Lung (tissue), 12 donors: ENCODE results near the gene TRAF3IP3. TPM values are rescaled to one million over a fixed set of nuclear protein-coding genes. Genes with fewer than 3 reads are reported as not detected.

Experiments
- ATAC-seq: fragments of 200-7000 bp; cut with Tn5 transposase; one replicate; pipeline ENCODE4 v1.9.1; 2020; ENCODE audit warnings: moderate number of reproducible peaks; ENCODE audit not compliant: insufficient read depth, low FRiP score
- DNase-seq, 3 donors: peaks; one replicate each; pipeline ENCODE4 v3.0.0-alpha.2; 2013 to 2017
- H3K27ac ChIP-seq, 2 donors: one replicate each; pipeline ENCODE4 v1.5.1; 2013; ENCODE audit warnings: mild to moderate bottlenecking in 2 of 2, moderate library complexity in 2 of 2, control low read depth in 1 of 2, inconsistent platforms in 1 of 2, low read depth in 1 of 2, low read length in 1 of 2
- H3K27me3 ChIP-seq, 3 donors: one replicate each; pipeline ENCODE4 v1.5.1; 2013; ENCODE audit warnings: low read length in 2 of 3; ENCODE audit not compliant: control insufficient read depth in 3 of 3, insufficient read depth in 3 of 3
- H3K36me3 ChIP-seq, 4 donors: one replicate each; pipeline ENCODE4 v1.5.1; 2013; ENCODE audit warnings: low read length in 4 of 4, mild to moderate bottlenecking in 1 of 4, moderate library complexity in 1 of 4; ENCODE audit not compliant: control insufficient read depth in 4 of 4, insufficient read depth in 4 of 4
- H3K4me1 ChIP-seq, 5 donors: one replicate each; pipeline ENCODE4 v1.5.1; 2013; ENCODE audit warnings: low read length in 5 of 5, mild to moderate bottlenecking in 2 of 5, moderate library complexity in 1 of 5; ENCODE audit not compliant: control insufficient read depth in 5 of 5, insufficient read depth in 5 of 5
- H3K4me3 ChIP-seq: one replicate; pipeline ENCODE4 v1.5.1; 2013; ENCODE audit warnings: mild to moderate bottlenecking, control low read depth, moderate library complexity
- H3K9ac ChIP-seq, 2 donors: one replicate each; pipeline ENCODE4 v1.5.1; 2013; ENCODE audit warnings: low read length in 2 of 2, control low read depth in 1 of 2; ENCODE audit not compliant: insufficient read depth in 1 of 2
- H3K9me3 ChIP-seq, 4 donors: one replicate each; pipeline ENCODE4 v1.5.1; 2013; ENCODE audit warnings: low read length in 3 of 4, mild to moderate bottlenecking in 1 of 4, moderate library complexity in 1 of 4; ENCODE audit not compliant: control insufficient read depth in 4 of 4, insufficient read depth in 3 of 4
- CTCF ChIP-seq: IDR thresholded peaks from 2 replicates; pipeline ENCODE4 v1.5.1; 2012; ENCODE audit warnings: mild to moderate bottlenecking; ENCODE audit errors: control extremely low read depth, extremely low read depth
- WGBS, 2 donors: extraction: QIAGEN DNeasy Blood & Tissue Kit; methylation state at CpG; one replicate each; pipeline ENCODE4 v1.1.7; 2013; 5-methylcytosine and 5-hydroxymethylcytosine counted together
- polyA plus RNA-seq, 2 donors: library from polyadenylated mRNA; stranded (reverse); fragments of 200-250 nt; gene quantifications; one replicate each; pipeline ENCODE4 v1.2.1, GENCODE V29; 2013
- total RNA-seq, 2 donors: library from RNA; depleted of rRNA in 1 of 2; stranded (reverse); fragments of >200 nt in 1 of 2; gene quantifications; one replicate each; pipeline ENCODE4 v1.2.1, GENCODE V29; 2014 to 2021
- donor health status: control.
- donor health status: control.
- donor health status: Bipolar disorder and iron deficiency.
- donor health status: healthy.
- donor health status: DM: yes; HTN: yes; CAD: no.

TRAF3IP3 gene
- total and polyA plus RNA-seq, 4 donors, result 6.0 to 15.7 (median 7.6) TPM

DNA sequence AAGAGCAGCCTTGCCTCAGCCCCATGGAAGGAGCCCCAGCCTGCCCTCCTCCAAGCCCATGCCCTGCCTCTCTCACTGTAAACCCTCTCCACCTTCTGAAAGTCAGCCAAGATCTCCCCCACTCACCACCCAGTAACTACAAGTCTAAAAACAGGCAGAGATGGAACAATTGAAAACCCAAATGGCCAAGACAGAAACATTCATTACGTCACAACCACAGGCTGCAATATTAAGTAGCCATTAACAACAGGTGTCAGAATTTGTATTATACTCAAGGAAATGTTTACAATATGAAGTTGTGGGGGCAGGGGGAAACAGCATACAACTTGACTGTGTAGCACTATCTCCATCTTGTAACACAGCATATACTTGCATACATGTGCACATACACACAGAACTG, 47.7 kb downstream of the TRAF3IP3 start:
- no peak overlapping the region for H3K27ac ChIP-seq
- 70 to 85% methylated on average over 1 of the region's 1 CpG for WGBS, 2 donors
- ATAC-seq (no peak), DNase-seq (no peak)
- H3K9me3 ChIP-seq, result no peaks in the 10 kb centered on the region
- TF ChIP-seq CTCF, result no peak
- peaks cover 0 to 19% (median 0%) of the 10 kb centered on the region in 5 donors for H3K4me1 ChIP-seq
- no peak overlapping the region for H3K4me3 ChIP-seq
- peaks cover 2 to 9% (median 2%) of the 10 kb centered on the region in 3 donors for H3K27me3 ChIP-seq
- no peak overlapping the region for H3K9ac ChIP-seq
- no peaks in the 10 kb centered on the region for H3K36me3 ChIP-seq

DNA sequence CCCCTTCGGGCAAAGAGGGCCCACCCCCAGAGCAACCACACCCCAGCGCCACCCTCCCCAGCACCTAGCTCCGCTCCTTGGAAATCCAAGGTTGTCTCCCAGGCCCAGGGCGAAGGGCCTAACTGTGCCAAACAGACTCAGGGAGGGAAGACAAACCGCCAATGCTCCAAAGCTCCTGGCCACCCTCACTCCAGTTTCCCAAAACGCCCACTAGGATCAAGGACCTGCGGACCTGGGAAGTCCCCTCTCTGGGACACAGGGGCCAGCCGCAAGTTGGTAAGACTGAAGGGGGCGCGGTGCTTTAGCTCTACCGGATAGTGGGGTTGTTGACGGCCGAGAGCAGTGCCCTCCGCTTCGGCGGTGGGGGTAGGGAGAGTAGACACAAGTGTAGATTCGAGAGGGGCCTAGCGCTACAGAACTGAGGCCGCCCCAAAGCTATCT, 49.5 kb downstream of the TRAF3IP3 start:
- H3K4me3 ChIP-seq, result peak overlapping the region; percentile 41
- 37 to 52% methylated on average over 19 of the region's 19 CpGs for WGBS, 2 donors
- no peaks in the 10 kb centered on the region for H3K9me3 ChIP-seq
- H3K27me3 ChIP-seq, result peaks cover 0 to 6% (median 2%) of the 10 kb centered on the region in 3 donors
- H3K4me1 ChIP-seq, result peaks cover 0 to 19% (median 0%) of the 10 kb centered on the region in 5 donors
- TF ChIP-seq CTCF, result no peak
- DNase-seq (peak; percentile 17 to 36 (median 34)), ATAC-seq (no peak)
- no peaks in the 10 kb centered on the region for H3K36me3 ChIP-seq
- peak overlapping the region; percentile 26 to 74 for H3K9ac ChIP-seq
- H3K27ac ChIP-seq, result peak overlapping the region in 1 of 2 donors; percentile 88

DNA sequence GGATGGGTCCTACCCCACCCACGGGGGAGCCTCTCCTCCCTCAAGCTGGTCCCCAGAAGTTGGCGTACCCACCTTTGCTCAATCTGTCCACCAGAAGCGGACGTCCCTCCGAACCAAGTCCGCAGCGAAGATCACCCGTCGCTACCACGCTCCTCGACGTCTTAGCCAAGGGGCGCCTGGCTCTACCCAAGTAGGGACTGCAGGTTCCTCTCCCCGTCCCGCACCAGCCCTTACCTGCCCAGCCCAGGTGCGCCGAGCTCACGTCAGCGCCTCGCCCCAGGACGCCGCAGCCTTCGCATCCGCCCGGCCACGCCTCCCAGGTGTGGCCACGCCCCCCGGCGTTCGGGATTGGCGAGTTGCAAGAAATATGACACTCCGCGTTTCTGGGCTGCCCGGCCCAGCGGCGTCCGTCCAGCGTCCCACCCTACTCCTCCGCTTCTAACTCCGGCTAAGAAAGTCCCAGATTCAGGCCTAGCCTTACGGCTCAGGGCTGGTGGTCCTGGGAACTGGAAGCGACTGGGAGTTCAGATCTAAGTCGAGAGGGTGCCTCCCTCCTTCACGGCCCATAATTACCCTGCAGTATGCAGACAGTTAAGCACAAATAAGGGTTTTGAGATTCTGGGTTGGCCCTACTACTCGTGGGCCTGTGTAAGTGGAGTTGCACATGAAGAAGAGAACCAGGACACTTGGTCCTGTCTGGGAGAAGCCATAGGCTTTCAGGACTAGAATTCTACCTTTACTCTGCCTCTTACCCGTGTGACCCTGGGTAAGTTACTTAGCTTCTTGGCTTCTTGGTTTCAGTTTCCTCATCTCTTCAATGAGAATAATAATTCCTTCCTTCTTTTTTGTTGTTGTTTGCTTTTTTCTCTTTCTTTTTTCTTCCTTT, 50.3 kb downstream of the TRAF3IP3 start, which contains the start of gene IRF6:
IRF6 (minus strand) TSS at position 268 of the 886 bp plus-strand sequence. CDS start 4,729 bp downstream, outside the sequence.
- 5 to 9% methylated on average over 46 of the region's 46 CpGs for WGBS, 2 donors
- Histone ChIP-seq H3K4me1 (peaks cover 0 to 16% (median 0%) of the 10 kb centered on the region in 5 donors), H3K9ac (peak within 1 kb of the TSS; percentile 74 to 81), H3K36me3 (no peaks in the 10 kb centered on the region), H3K27ac (peak within 1 kb of the TSS in 1 of 2 donors; percentile 88), H3K4me3 (peak within 1 kb of the TSS; percentile 41), H3K27me3 (peaks cover 0 to 7% (median 6%) of the 10 kb centered on the region in 3 donors), H3K9me3 (no peaks in the 10 kb centered on the region)
- no peak for TF ChIP-seq CTCF
- DNase-seq (peak; percentile 84 to 91 (median 90)), ATAC-seq (peak; percentile 96)
